HG03139 (cell line): ENCODE data around the gene PRKACA.
"Not testable (repeated sequence)": the region's sequence is repeated elsewhere in the genome, so short reads cannot be mapped to it uniquely, and the experiment has no call there.

ENCODE experiments used
- ATAC-seq: cut with Tn5 transposase; IDR thresholded peaks from one replicate; pipeline ENCODE4 v1.9.1; 2021; ENCODE audit not compliant: unreplicated experiment

Gene PRKACA

DNA sequence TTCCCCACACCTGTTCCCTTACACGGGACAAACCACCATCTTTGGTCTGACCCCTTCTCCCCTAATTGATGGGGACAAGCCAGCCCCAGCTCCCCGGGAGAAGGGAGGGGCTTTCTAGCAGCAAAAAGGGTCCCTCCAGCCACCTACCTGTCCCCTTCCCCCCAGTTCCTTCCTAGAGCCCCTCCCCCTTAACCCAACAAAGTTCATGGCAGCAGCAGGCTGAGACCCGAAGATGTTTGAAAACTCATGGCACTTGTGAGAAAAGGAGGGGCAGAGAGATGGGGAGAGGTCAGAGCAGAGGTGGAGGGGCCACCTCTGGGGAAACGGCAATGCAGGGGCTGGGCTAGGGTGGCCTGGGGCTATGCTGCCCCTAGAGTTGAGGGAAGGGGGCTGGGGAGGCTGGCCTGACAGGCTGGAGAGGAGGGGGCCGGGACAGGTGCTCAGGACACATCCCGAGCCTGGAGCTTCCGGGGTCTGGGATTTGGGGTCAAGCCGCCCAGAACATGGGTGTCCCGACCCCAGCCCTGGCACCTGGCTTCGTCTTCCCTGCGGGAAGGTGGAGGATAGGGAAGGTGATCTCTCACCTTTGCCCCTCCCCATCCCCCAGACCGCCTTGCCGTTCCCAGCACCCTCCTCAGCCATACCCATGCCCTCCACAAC, 31.3 kb upstream of the PRKACA start:
- ATAC-seq: no peak

DNA sequence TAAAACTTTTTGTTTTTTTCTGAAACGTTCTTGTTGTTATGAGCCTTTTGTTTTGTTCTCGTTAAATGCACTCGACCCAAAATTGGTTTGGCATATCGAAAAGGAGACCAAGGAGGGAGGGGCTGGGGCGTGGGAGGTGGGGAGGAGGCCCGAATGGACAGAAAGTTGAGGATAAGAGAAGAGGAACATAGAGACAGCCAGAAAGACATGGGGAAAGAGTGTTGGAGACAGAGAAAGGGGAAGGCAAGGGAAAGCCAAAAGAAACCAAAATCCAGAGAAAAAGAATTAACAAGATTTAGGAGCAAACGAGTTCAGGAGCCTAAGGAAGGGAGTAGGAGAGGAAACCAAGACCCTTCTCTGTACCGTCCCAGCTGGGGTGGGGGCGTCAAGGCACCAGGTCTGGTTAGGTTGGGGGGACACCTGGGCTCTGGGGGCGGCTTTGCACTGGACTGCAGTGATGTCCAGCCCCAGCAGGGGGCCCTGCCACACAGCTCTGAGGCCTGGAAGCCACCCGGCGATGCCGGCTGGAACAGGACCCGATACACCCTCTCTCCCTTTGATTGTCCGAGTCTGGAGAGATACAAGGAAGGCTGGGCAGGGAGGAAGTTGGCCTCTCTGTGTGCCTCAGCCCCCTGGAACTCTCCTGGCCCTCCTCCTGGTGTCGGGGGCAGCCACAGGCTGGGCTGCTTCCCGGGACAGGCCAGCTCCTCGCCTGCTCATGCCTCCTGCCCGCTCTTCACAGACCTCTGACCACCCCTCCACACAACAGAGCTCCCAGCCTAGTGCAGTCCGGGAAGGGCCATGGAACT, 30.4 kb upstream of the PRKACA start:
- no peak for ATAC-seq

- ATAC-seq: no peak
Observed at GRCh38 chr19:14146789-14147216, 29.2 kb upstream of the PRKACA start.

DNA sequence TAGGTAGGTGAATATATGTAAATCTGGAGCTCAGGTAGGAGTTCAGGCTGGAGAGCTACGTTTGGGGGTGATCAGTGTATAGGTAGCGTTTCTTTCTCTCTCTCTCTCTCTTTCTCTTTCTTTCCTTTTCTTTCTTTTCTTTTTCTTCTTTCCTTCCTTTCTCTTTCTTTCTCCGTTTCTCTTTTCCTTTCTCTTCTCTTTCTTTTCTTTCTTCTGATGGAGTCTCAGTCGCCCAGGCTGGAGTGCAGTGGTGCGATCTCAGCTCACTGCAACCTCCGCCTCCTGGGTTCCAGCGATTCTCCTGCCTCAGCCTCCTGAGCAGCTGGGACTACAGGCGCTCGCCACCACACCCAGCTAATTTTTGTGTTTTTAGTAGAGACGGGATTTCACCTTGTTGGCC, 28.6 kb upstream of the PRKACA start:
- not testable (repeated sequence) for ATAC-seq

DNA sequence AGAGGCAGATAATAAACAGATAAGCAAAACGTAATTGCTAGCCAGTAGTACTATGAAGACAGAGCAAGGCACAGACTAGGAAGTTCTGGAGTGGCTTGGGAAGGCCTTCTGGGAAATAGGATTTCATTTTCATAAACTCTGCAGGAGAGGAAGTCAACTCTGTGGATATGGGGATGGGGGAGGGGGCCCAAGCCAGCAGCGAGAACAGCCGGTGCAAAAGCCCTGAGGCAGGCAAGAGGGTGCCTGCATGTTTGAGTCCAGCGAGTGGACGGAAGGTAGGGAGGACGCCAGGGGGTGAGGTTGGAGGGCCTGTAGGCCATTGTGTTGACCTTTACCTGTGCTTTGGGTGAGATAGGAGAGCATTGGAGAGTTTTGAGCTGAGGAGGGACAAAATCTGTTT, 27.8 kb upstream of the PRKACA start:
- no peak for ATAC-seq

- no peak for ATAC-seq
Observed at GRCh38 chr19:14142262-14143190, 25.0 kb upstream of the PRKACA start.

DNA sequence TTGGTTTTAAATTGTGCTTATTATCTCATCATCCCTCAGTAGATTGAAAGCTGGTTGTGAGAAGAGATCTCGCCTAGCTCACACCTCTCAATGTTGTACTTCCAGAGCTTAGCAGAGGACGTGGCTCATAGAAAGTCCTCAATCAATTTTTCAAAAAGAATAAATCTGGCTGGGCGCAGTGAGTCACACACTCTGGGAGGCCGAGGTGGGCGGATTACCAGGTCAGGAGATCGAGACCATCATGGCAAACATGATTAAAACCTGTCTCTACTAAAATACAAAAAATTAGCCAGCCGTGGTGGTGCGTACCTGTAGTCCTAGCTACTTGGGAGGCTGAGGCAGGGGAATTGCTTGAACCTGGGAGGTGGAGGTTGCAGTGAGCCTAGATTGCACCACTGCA, 23.5 kb upstream of the PRKACA start:
- no peak for ATAC-seq

- ATAC-seq: no peak
Observed at GRCh38 chr19:14139944-14140343, 22.4 kb upstream of the PRKACA start.

GRCh38 chr19:14138576-14139265, 21.2 kb upstream of the PRKACA start:
- no peak for ATAC-seq

DNA sequence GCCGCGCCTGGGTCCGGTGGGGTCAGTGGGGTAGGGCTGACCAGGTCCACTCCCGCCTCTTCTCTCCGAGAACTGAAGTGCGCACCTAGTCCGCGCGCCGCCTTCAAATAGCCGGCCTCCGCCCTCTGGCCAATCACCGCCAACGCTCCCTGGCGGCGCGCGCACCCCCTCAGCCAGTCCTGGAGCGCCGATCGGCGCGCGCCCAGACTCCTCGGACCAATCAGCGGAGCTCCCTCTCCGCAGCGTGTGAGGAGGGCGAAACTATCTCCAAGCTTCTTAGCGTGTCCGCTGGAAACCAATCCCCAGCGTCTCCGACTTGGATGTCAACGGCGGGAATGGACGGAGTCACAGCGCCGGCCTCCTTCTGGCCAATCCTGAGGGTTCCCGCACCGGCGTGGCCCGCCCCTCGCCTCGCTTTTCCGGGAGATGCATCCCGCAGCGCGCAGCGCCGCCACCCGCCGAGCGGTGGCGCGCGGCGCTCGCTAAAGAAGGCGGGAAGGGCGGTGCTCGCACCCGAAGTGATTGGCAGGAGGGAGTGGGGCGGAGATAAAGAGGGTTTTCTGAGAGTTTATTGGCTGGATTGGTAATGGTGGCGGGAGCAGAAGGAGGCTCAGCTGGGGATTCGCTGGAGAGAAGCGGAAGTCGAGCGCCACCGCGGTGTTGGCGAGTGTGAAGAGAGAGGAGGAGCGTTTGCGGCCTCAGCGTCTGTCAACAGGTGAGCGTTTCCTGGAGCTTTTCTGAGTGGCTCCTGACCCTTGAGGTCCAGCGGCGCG, 19.1 kb upstream of the PRKACA start, which contains the start of gene ASF1B:
Gene ASF1B, minus strand, starts transcription at position 81 of the 773 bp plus-strand sequence. CDS start 133 bp downstream, outside the sequence.
- peak; percentile 67 for ATAC-seq

GRCh38 chr19:14135985-14136508, 18.5 kb upstream of the PRKACA start:
- no peak for ATAC-seq

GRCh38 chr19:14135355-14135754, 17.8 kb upstream of the PRKACA start:
- no peak for ATAC-seq

DNA sequence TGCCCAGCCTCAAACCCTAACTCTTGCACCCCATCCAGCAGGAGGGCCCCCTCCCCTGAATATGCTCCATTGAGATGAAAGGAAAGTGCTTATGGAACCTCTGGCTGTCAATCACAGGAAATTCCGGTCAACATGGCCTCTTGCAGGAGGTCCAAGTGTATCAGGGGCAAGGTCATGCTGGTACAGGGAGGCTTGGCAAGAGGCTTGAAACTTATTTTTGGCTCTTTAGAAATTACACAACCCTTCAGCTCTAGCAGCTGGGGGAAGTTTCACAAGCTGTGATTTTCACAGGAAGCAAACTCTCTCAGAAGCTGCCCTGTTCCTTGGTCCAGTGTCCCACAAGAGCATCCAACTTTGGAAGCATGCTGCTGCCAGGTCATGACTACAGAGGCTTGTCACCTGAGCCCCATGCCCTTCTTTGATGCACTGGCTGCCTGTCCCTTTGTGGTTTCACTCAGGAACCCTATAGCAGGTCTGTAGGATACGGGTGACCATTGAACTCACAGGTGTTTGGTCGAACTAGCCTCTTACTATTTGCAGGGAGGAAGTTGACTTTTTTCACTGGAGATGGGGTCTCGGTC, 10.5 kb upstream of the PRKACA start:
- no peak for ATAC-seq

DNA sequence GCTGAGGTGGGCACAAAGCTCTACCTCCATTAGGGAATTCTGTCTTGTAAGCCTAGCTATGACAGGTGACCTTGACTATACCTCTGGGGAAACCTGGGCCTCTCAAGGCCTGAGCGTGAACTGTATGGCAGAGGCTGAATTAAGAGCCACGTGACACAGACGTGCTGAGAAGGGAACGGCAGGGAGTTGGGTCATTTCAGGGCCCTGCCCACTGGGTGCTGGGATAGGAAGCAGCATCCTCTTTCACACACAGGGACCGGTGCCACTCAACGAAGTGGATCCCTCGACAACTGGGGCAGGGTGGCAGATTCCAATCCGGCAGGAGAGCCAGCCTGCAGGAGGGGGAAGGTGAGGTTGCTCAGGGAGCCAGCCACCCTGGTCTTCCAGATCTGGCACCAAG, 9.6 kb upstream of the PRKACA start:
- ATAC-seq: no peak

DNA sequence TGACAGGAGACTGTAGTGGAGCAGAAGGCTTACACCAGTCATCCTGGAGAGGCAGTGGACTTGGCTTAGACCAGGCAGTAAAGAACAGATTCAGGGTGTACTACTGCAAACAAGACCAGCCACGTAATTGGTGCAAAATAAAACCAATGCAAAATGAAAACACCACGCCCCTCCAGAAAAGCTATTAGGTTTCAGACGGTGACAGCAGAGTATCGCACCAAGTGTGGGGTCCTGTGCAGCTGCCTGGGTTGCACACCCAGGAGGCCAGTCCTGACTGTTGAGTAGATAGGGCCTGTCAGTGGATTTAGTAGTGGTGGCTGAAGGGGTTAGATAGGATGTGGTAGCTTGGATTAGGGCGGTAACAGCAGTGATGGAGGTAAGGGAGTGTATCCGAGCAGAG, 5.4 kb upstream of the PRKACA start:
- no peak for ATAC-seq

DNA sequence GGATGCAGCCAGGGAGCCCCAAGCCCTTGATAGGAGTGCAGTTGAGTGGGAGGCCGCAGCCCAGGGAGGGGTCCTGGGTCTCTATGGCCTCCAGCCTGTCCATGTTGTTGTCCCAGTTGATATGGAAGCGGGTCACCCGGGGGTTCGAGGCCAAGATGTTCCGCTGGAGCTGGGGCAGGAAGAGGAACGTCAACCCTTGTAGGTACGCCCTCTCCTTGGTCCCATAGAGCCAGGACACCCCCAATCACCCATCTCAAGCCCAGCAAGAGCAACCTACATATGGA, 2.9 kb upstream of the PRKACA start:
- ATAC-seq: no peak

- no peak for ATAC-seq
Observed at GRCh38 chr19:14119644-14120496, 2.3 kb upstream of the PRKACA start.

GRCh38 chr19:14119146-14119545, 1.6 kb upstream of the PRKACA start:
- ATAC-seq: no peak
